Hindlimb muscle (tissue), 1 donor: ENCODE results near the gene EMID1. TPM values are rescaled to one million over a fixed set of nuclear protein-coding genes. Genes with fewer than 3 reads are reported as not detected.
"Not testable (repeated sequence)": the region's sequence is repeated elsewhere in the genome, so short reads cannot be mapped to it uniquely, and the experiment has no call there.

Source experiments
- DNase-seq: peaks from one replicate; pipeline ENCODE4 v3.0.0-alpha.2; 2013
- polyA plus RNA-seq: library from polyadenylated mRNA; unstranded; fragments of 120-200 nt; gene quantifications from one replicate; pipeline ENCODE4 v1.2.1, GENCODE V29; 2013; ENCODE audit not compliant: insufficient read length

EMID1 gene
- polyA plus RNA-seq, 1 donor, result 8.4 TPM

- DNase-seq, result no peak
Measured at GRCh38 chr22:29211466-29211865, 5.8 kb downstream of the EMID1 start.

GRCh38 chr22:29212743-29213142, 7.0 kb downstream of the EMID1 start:
- no peak for DNase-seq

GRCh38 chr22:29213493-29213892, 7.8 kb downstream of the EMID1 start:
- no peak for DNase-seq

GRCh38 chr22:29214232-29214631, 8.5 kb downstream of the EMID1 start:
- DNase-seq, result no peak

- DNase-seq, result no peak
Measured at GRCh38 chr22:29215012-29215860, 9.5 kb downstream of the EMID1 start.

GRCh38 chr22:29216011-29216872, 10.5 kb downstream of the EMID1 start:
- DNase-seq, result no peak

- no peak for DNase-seq
Measured at GRCh38 chr22:29216873-29217666, 11.4 kb downstream of the EMID1 start.

GRCh38 chr22:29217827-29218757, 12.4 kb downstream of the EMID1 start:
- DNase-seq, result no peak

- no peak for DNase-seq
Measured at GRCh38 chr22:29218758-29219408, 13.2 kb downstream of the EMID1 start.

GRCh38 chr22:29219409-29219782, 13.7 kb downstream of the EMID1 start:
- DNase-seq, result not testable (repeated sequence)

GRCh38 chr22:29219881-29220670, 14.4 kb downstream of the EMID1 start:
- DNase-seq, result no peak

- DNase-seq, result no peak
Measured at GRCh38 chr22:29224121-29224858, 18.6 kb downstream of the EMID1 start.

- DNase-seq, result no peak
Measured at GRCh38 chr22:29224859-29225410, 19.2 kb downstream of the EMID1 start.

- DNase-seq, result peak; percentile 65
Measured at GRCh38 chr22:29225422-29226090, 19.9 kb downstream of the EMID1 start.

- DNase-seq, result no peak
Measured at GRCh38 chr22:29226351-29226981, 20.8 kb downstream of the EMID1 start.

GRCh38 chr22:29230972-29231875, 25.5 kb downstream of the EMID1 start:
- DNase-seq, result no peak
